Hepatocyte (in vitro differentiated cells): ENCODE measurements around the gene KDM1B. TPM values are rescaled to one million over a fixed set of nuclear protein-coding genes. Genes with fewer than 3 reads are reported as not detected.

ENCODE experiments used
- DNase-seq: peaks from one replicate; pipeline ENCODE4 v3.0.0-alpha.2; 2016; ENCODE audit warnings: low spot score
- H2AFZ ChIP-seq: fragments of 200-600 bp; sonication (generic); 2 replicates; pipeline ENCODE4 v1.6.0; 2016; ENCODE audit warnings: antibody characterized with exemption, mild to moderate bottlenecking
- H3K27ac ChIP-seq: fragments of 200-600 bp; sonication (generic); 2 replicates; pipeline ENCODE4 v1.5.1; 2016; ENCODE audit warnings: mild to moderate bottlenecking
- H3K27me3 ChIP-seq: fragments of 200-600 bp; sonication (generic); 2 replicates; pipeline ENCODE4 v1.6.1; 2016
- H3K36me3 ChIP-seq: fragments of 200-600 bp; sonication (generic); replicated peaks from 2 replicates; pipeline ENCODE4 v1.5.1; 2016; ENCODE audit warnings: low read depth; ENCODE audit not compliant: insufficient read depth
- H3K4me1 ChIP-seq: fragments of 200-600 bp; sonication (generic); 2 replicates; pipeline ENCODE4 v1.5.1; 2016; ENCODE audit warnings: mild to moderate bottlenecking, moderate library complexity; ENCODE audit not compliant: insufficient read depth
- H3K4me2 ChIP-seq: fragments of 200-600 bp; sonication (generic); 2 replicates; pipeline ENCODE4 v1.6.0; 2016
- H3K4me3 ChIP-seq: fragments of 200-600 bp; sonication (generic); 2 replicates; pipeline ENCODE4 v1.5.1; 2016; ENCODE audit warnings: mild to moderate bottlenecking
- H3K79me2 ChIP-seq: fragments of 200-600 bp; sonication (generic); 2 replicates; pipeline ENCODE4 v1.6.0; 2017; ENCODE audit warnings: mild to moderate bottlenecking
- H3K9me2 ChIP-seq: fragments of 200-600 bp; sonication (generic); replicated peaks from 2 replicates; pipeline ENCODE4 v1.6.0; 2017; ENCODE audit warnings: mild to moderate bottlenecking; ENCODE audit not compliant: insufficient read depth
- H3K9me3 ChIP-seq: fragments of 200-600 bp; sonication (generic); 2 replicates; pipeline ENCODE4 v1.5.1; 2016; ENCODE audit warnings: low read depth, mild to moderate bottlenecking
- H4K20me1 ChIP-seq: fragments of 200-600 bp; sonication (generic); 2 replicates; pipeline ENCODE4 v1.6.0; 2016; ENCODE audit warnings: mild to moderate bottlenecking; ENCODE audit not compliant: insufficient read depth, poor library complexity, severe bottlenecking
- EZH2 ChIP-seq: fragments of 200-600 bp; sonication (generic); IDR thresholded peaks from 2 replicates; pipeline ENCODE4 v1.6.1; 2016; ENCODE audit warnings: antibody characterized with exemption, mild to moderate bottlenecking, borderline replicate concordance
- EZH2phosphoT487 ChIP-seq: fragments of 200-600 bp; sonication (generic); IDR thresholded peaks from one replicate; pipeline ENCODE4 v1.6.1; 2018; ENCODE audit warnings: antibody characterized with exemption, mild to moderate bottlenecking, low read depth, moderate library complexity; ENCODE audit not compliant: unreplicated experiment, severe bottlenecking
- WGBS: methylation state at CpG from one replicate; pipeline ENCODE4 v1.1.6; 2016; ENCODE audit warnings: low lambda C conversion rate; ENCODE audit errors: missing lambda C conversion rate; 5-methylcytosine and 5-hydroxymethylcytosine counted together
- polyA plus RNA-seq: library from polyadenylated mRNA; unstranded; fragments of >200 nt; fragmentation: Nextera tagmentation; extraction: Ambion mirVana; gene quantifications from 2 replicates; pipeline ENCODE4 v1.2.1, GENCODE V29; 2016
- total RNA-seq: library from RNA; depleted of rRNA; stranded (reverse); fragments of >200 nt; gene quantifications from 2 replicates; pipeline ENCODE4 v1.2.3, GENCODE V29; 2014
- TF ChIP-seq, protein P1 (sequence below): fragments of 200-600 bp; sonication (generic); IDR thresholded peaks from 2 replicates; pipeline ENCODE4 v1.5.1; 2016; ENCODE audit warnings: antibody characterized with exemption, mild to moderate bottlenecking; ENCODE audit not compliant: poor library complexity

The KDM1B gene
- total and polyA plus RNA-seq, 2 experiments from 2014 or later, result 5.9 to 9.1 TPM

DNA sequence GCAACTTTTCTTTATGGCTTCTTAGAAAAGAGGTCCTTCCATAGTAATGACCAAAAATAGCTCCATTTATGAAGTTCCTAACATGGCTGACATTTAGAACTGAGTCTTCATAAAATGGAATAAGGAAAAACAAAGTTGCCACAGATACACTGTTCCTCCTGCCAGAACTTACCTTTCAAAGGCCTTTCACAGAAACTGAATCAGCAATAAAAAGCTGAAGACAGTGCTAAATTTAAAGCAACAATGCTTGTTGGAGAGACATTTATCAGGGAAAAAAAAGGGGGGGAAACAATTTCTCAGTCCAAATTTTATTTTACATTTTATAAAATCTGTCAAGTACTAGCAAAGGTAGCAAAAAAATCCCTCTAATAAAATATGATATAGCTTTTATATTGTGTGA lies 91.8 kb downstream of the KDM1B start:
- H3K36me3 ChIP-seq, result no peaks in the 10 kb centered on the region
- TF ChIP-seq EZH2phosphoT487, result no peak
- TF ChIP-seq, protein P1, sequence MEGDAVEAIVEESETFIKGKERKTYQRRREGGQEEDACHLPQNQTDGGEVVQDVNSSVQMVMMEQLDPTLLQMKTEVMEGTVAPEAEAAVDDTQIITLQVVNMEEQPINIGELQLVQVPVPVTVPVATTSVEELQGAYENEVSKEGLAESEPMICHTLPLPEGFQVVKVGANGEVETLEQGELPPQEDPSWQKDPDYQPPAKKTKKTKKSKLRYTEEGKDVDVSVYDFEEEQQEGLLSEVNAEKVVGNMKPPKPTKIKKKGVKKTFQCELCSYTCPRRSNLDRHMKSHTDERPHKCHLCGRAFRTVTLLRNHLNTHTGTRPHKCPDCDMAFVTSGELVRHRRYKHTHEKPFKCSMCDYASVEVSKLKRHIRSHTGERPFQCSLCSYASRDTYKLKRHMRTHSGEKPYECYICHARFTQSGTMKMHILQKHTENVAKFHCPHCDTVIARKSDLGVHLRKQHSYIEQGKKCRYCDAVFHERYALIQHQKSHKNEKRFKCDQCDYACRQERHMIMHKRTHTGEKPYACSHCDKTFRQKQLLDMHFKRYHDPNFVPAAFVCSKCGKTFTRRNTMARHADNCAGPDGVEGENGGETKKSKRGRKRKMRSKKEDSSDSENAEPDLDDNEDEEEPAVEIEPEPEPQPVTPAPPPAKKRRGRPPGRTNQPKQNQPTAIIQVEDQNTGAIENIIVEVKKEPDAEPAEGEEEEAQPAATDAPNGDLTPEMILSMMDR, result no peak
- TF ChIP-seq EZH2, result no peak
- peaks cover 37% of the 10 kb centered on the region for H3K79me2 ChIP-seq

DNA sequence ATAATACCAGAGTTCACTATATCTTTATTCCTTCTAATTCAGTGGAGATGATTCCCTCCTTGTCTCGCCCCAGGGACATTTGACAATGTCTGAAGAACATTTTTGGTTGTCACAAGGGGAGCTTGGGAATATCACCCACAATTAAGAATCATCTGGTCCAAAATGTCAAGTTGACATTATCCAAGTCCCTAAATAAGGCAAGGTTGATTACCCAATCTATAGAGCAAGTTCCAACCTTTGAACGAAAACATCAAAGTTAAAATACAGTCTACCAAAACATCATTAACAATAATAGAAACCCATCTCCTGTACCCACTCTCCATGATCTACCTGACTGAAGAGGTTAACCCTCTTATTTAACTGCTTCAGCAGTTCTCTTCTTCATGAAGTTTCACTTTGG lies 93.5 kb downstream of the KDM1B start:
- no peak overlapping the region for H3K4me2 ChIP-seq
- no peak overlapping the region for H3K4me3 ChIP-seq
- peaks cover 40% of the 10 kb centered on the region for H3K79me2 ChIP-seq
- H3K36me3 ChIP-seq, result no peaks in the 10 kb centered on the region
- DNase-seq, result no peak
- H4K20me1 ChIP-seq, result no peaks in the 10 kb centered on the region
- no peaks in the 10 kb centered on the region for H3K9me2 ChIP-seq
- H3K27me3 ChIP-seq, result no peaks in the 10 kb centered on the region
- H3K4me1 ChIP-seq, result no peaks in the 10 kb centered on the region
- no peak overlapping the region for H2AFZ ChIP-seq
- H3K9me3 ChIP-seq, result no peaks in the 10 kb centered on the region
- no peak overlapping the region for H3K27ac ChIP-seq
- WGBS, result 93% methylated on average over 2 of the region's 2 CpGs
- TF ChIP-seq, protein P1, result no peak
- TF ChIP-seq EZH2phosphoT487, result no peak
- no peak for TF ChIP-seq EZH2

More for the DNA sequence above, 91.8 kb downstream of the KDM1B start:
- H3K9me3 ChIP-seq, result no peaks in the 10 kb centered on the region
- no peaks in the 10 kb centered on the region for H4K20me1 ChIP-seq
- no peak for DNase-seq
- no peak overlapping the region for H3K4me3 ChIP-seq
- no peak overlapping the region for H2AFZ ChIP-seq
- H3K27me3 ChIP-seq, result no peaks in the 10 kb centered on the region
- H3K9me2 ChIP-seq, result no peaks in the 10 kb centered on the region
- peak overlapping the region; percentile 16 for H3K27ac ChIP-seq
- no peak overlapping the region for H3K4me2 ChIP-seq
- no peaks in the 10 kb centered on the region for H3K4me1 ChIP-seq

DNA sequence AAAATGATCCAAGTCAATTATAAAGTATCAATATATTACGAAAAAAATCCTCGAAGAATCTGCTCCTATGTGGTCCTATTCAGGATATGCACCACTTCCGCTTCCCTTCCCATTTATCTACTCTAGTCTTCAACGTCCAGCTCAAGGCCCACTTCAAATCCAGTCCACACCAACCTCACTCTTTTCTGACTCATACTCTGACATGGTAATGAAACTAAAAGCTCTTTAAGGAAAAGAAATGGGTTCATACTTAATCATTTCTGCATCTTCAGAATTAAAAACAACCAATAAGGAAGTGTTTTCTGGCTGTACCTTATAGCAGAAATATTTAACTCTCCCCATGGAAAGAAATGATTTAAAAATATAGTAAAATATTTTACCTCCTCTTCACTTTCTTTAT lies 94.0 kb downstream of the KDM1B start:
- Histone ChIP-seq H3K36me3 (no peaks in the 10 kb centered on the region), H3K79me2 (peaks cover 43% of the 10 kb centered on the region)
- DNase-seq, result no peak

More for the DNA sequence above, 94.0 kb downstream of the KDM1B start:
- Histone ChIP-seq H3K9me2 (no peaks in the 10 kb centered on the region), H3K4me1 (no peaks in the 10 kb centered on the region), H3K27me3 (no peaks in the 10 kb centered on the region), H3K4me2 (no peak overlapping the region), H2AFZ (no peak overlapping the region), H3K4me3 (no peak overlapping the region), H4K20me1 (no peaks in the 10 kb centered on the region), H3K9me3 (no peaks in the 10 kb centered on the region), H3K27ac (no peak overlapping the region)
- TF ChIP-seq EZH2 (no peak), EZH2phosphoT487 (no peak)
- TF ChIP-seq, protein P1, result no peak
- WGBS, result 89% methylated on average over 4 of the region's 4 CpGs
